BE2C (cell line): ENCODE results near the gene FOXJ3.

Source experiments
- DNase-seq: peaks from one replicate; pipeline ENCODE4 v3.0.0-alpha.2; 2020
- H3K27me3 ChIP-seq: fragments of 250-450 bp; sonication (Bioruptor Pico); 2 replicates; pipeline ENCODE4 v1.5.1; 2020; ENCODE audit warnings: mild to moderate bottlenecking
- H3K36me3 ChIP-seq: fragments of 250-450 bp; sonication (Bioruptor Pico); 2 replicates; pipeline ENCODE4 v1.5.1; 2020; ENCODE audit warnings: mild to moderate bottlenecking
- H3K4me1 ChIP-seq: fragments of 250-450 bp; sonication (Bioruptor Pico); 2 replicates; pipeline ENCODE4 v1.5.1; 2020
- H3K4me3 ChIP-seq: 2 replicates; pipeline ENCODE4 v1.5.1; 2011; ENCODE audit warnings: low read depth, low read length
- H3K9me3 ChIP-seq: fragments of 250-450 bp; sonication (Bioruptor Pico); 2 replicates; pipeline ENCODE4 v1.5.1; 2020
- CTCF ChIP-seq: IDR thresholded peaks from 2 replicates; pipeline ENCODE4 v1.5.1; 2012; ENCODE audit warnings: mild to moderate bottlenecking, low read depth, low read length

The FOXJ3 gene

DNA sequence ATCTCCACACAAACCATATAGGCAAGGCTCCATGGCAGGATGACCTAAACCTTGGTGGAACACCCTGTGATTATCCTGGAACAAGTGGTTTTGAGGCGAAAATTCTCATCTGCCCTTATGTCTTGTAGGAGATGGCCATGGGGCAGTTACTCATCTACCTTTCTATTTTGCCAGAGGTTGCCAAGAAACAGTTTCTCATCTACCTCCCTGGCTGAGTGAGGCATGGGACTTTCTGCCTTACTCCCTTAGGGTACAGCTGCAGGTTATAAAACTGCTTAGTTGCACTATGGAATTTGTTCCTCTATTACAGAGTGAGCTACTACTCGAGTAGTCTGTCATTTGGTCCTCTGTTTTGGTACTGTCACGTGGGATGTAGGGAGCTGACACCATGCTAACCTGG lies 139.2 kb downstream of the FOXJ3 start:
- no peak for TF ChIP-seq CTCF
- H3K36me3 ChIP-seq = no peaks in the 10 kb centered on the region
- no peaks in the 10 kb centered on the region for H3K4me1 ChIP-seq
- no peak for DNase-seq
- H3K4me3 ChIP-seq = no peak overlapping the region
- H3K27me3 ChIP-seq = no peaks in the 10 kb centered on the region
- H3K9me3 ChIP-seq = no peaks in the 10 kb centered on the region

DNA sequence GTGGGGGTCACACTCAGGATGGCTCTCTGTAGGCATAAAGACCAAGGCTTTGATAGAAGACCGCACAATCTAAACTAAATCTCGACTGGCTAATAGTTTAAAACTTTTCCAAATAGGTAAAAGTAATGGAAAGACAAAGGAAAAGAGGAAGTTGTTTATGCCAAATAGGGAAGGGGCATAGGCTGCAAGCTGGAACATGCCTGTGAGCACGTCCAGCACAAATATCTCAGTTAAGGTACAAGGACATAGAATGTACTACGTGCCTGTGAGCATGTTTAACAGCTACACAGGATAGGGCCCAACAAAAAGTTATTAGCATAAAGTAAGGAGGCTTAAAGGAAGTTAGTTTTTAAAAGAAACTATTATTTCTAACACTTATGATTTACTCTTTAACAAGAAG lies 142.9 kb downstream of the FOXJ3 start:
- H3K36me3 ChIP-seq = no peaks in the 10 kb centered on the region; the same call in 1 of the 2 replicates
- no peaks in the 10 kb centered on the region for H3K27me3 ChIP-seq
- no peak for DNase-seq
- H3K9me3 ChIP-seq = no peaks in the 10 kb centered on the region
- TF ChIP-seq CTCF = no peak
- no peak overlapping the region for H3K4me3 ChIP-seq
- H3K4me1 ChIP-seq = no peaks in the 10 kb centered on the region

GRCh38 chr1:42191319-42191718 lies 143.7 kb downstream of the FOXJ3 start:
- Histone ChIP-seq H3K4me3 (no peak overlapping the region), H3K36me3 (no peaks in the 10 kb centered on the region; the same call in 1 of the 2 replicates)

DNA sequence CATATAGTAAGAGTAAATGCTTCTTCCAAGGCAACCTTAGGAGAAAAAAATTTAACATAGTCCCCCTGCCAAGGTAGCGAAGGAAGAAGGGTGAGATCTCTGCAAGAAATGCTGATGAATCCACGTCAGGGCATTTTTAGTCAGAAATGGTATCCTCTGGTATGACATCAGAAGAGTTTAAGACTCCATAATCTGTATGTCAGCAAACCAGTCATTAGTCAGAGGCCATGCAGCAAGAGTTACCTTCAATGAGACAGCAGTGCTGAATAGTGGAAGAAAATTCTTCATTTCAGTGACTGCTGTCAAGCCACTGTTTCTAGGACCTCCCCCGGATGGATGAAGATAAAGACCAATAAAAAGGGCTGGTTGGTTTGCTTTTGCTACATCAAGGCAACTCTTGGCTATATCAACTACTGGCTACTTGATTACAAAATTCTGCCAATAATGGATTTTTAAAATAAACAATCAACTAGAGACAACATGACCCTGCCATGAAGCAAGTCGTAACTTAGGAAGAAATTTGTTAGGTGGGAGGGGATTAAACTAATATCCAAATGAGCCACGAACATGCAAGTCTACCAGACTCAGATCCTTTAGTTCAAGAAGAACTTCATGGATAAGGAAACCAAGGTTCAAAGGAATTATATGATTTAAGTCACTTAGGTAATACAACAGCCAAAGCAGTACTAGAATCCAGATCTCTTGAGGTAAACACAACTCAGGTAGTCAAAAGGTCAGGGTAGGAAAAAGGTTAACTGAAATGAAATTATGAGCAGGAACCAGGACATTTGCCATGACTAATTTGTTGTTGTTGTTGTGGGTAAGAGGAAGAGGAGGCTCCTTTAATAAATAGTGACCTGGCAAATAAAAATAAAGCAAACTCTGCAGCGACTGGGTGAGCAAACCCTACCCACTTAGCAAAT lies 144.8 kb downstream of the FOXJ3 start:
- Histone ChIP-seq H3K27me3 (no peaks in the 10 kb centered on the region), H3K36me3 (no peaks in the 10 kb centered on the region; the same call in 1 of the 2 replicates), H3K4me3 (no peak overlapping the region), H3K4me1 (no peaks in the 10 kb centered on the region), H3K9me3 (no peaks in the 10 kb centered on the region)
- no peak for DNase-seq
- TF ChIP-seq CTCF = no peak

More at GRCh38 chr1:42191319-42191718, 143.7 kb downstream of the FOXJ3 start:
- Histone ChIP-seq H3K4me1 (no peaks in the 10 kb centered on the region), H3K9me3 (no peaks in the 10 kb centered on the region), H3K27me3 (no peaks in the 10 kb centered on the region)
- DNase-seq = no peak
- no peak for TF ChIP-seq CTCF

DNA sequence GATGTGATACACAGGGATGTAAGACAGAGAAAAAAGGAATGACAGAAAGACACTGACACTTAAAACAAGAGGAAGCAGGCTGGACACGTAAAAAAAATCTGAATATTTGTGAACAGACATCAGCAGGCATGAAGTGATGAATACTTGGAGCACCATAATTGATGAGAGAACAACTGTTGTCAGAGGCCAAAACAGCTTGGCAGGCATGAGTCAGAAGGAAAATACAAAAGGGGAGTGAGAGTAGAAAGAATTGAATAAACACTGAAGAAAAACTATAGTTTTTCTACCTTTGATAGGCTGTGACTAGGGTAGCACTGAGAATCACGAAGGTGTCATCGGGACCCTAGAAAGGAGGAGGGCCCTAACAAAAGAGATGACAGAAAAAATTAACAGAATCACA lies 148.9 kb downstream of the FOXJ3 start:
- H3K9me3 ChIP-seq = no peaks in the 10 kb centered on the region
- H3K36me3 ChIP-seq = no peaks in the 10 kb centered on the region; the same call in 1 of the 2 replicates
- TF ChIP-seq CTCF = no peak
- H3K4me3 ChIP-seq = no peak overlapping the region
- H3K27me3 ChIP-seq = no peaks in the 10 kb centered on the region
- H3K4me1 ChIP-seq = no peaks in the 10 kb centered on the region
- no peak for DNase-seq

DNA sequence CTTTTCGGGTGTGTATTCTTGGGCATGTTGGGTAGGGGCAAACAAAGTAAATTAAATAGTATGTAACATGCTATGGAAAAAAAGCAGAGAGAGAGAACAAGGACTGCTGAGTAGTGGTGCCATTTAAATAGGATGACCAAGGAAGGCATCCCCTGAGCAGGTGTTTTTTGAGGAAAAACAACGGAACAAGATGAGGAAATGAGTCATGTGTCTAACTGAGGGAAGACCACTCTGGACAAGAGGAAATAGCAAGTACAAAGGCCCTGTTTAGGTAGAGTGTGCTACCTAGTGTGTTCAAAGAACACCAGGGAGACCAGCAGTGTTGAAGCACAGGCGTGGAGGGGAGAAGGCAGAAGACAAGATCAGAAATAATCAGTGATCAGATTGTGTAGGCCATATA lies 150.4 kb downstream of the FOXJ3 start:
- no peaks in the 10 kb centered on the region; the same call in 1 of the 2 replicates for H3K36me3 ChIP-seq

More for the DNA sequence above, 150.4 kb downstream of the FOXJ3 start:
- DNase-seq = no peak
- no peaks in the 10 kb centered on the region for H3K27me3 ChIP-seq
- no peak for TF ChIP-seq CTCF
- no peaks in the 10 kb centered on the region for H3K9me3 ChIP-seq
- no peaks in the 10 kb centered on the region for H3K4me1 ChIP-seq
- no peak overlapping the region for H3K4me3 ChIP-seq
